ENCODE measurements around the gene LRFN3.
A peak's percentile ranks its signal among the peaks of the same experiment; 100 is the strongest.
"Not testable (repeated sequence)": the region's sequence is repeated elsewhere in the genome, so short reads cannot be mapped to it uniquely, and the experiment has no call there.

LRFN3 gene

GRCh38 chr19:35978832-35979365 is 42.7 kb downstream of the LRFN3 start:
- DNase-seq, result no peak

- DNase-seq, result not testable (repeated sequence)
Measured at GRCh38 chr19:35980997-35981396, 44.8 kb downstream of the LRFN3 start.

- no peak for DNase-seq
Measured at GRCh38 chr19:35983177-35983576, 47.0 kb downstream of the LRFN3 start.

- no peak for DNase-seq
Measured at GRCh38 chr19:35986111-35986510, 49.9 kb downstream of the LRFN3 start.

GRCh38 chr19:35986664-35987570 is 50.7 kb downstream of the LRFN3 start:
- DNase-seq, result peak; percentile 34

- DNase-seq, result no peak
Measured at GRCh38 chr19:35987571-35987896, 51.4 kb downstream of the LRFN3 start.

- DNase-seq, result no peak
Measured at GRCh38 chr19:35988824-35989223, 52.6 kb downstream of the LRFN3 start.

GRCh38 chr19:35990156-35990555 is 54.0 kb downstream of the LRFN3 start:
- DNase-seq, result no peak

- DNase-seq, result no peak
Measured at GRCh38 chr19:35990771-35991730, 54.9 kb downstream of the LRFN3 start.

GRCh38 chr19:35991731-35992450 is 55.7 kb downstream of the LRFN3 start:
- no peak for DNase-seq

- no peak for DNase-seq
Measured at GRCh38 chr19:35992907-35993765, 57.0 kb downstream of the LRFN3 start.

GRCh38 chr19:35993923-35994598 is 57.9 kb downstream of the LRFN3 start:
- DNase-seq, result no peak
